Measurements from ENCODE around the gene PIWIL4. TPM values are rescaled to one million over a fixed set of nuclear protein-coding genes. Genes with fewer than 3 reads are reported as not detected.
"Not testable (repeated sequence)": the region's sequence is repeated elsewhere in the genome, so short reads cannot be mapped to it uniquely, and the experiment has no call there.

PIWIL4 gene
- total and polyA plus RNA-seq, 2 of the 8 experiments (the other 6 are each of a cell fraction or from before 2014, with no cell fraction given): 0.51 to 0.52 TPM

- TF ChIP-seq ATF3 (IDR thresholded peaks at IDR 0.05; ENCODE audit: insufficient read depth, low read depth, low read length) (no peak), CTBP2 (IDR thresholded peaks at IDR 0.05; ENCODE audit: borderline replicate concordance, insufficient read depth, insufficient read length, low read length) (no peak), JUND (IDR thresholded peaks at IDR 0.05; ENCODE audit: low read length) (no peak), BRCA1 (IDR thresholded peaks at IDR 0.05; ENCODE audit: low read depth, low read length) (no peak), POLR2A (IDR thresholded peaks at IDR 0.05; ENCODE audit: control extremely low read depth in 1 of 2, low read depth in 2 of 2, low read length in 2 of 2) (no peak), CEBPB (IDR thresholded peaks at IDR 0.05; ENCODE audit: low read depth, low read length) (no peak), CBX8 (IDR thresholded peaks at IDR 0.05; ENCODE audit: borderline replicate concordance, low read depth, low read length) (no peak)
Observed at GRCh38 chr11:94641167-94641761, 74.1 kb downstream of the PIWIL4 start (continued).

GRCh38 chr11:94643186-94643585 lies 76.0 kb downstream of the PIWIL4 start:
- not testable (repeated sequence) for H3K23me2 ChIP-seq (ENCODE audit: low read depth, low read length); H3K27me3 ChIP-seq (replicated peaks in 1 of 4; ENCODE audit: control insufficient read depth in 3 of 4, extremely low read depth in 1 of 4, insufficient read depth in 3 of 4, low read length in 3 of 4); H3K23ac ChIP-seq (ENCODE audit: insufficient read length); H4K91ac ChIP-seq (replicated peaks; ENCODE audit: insufficient read length, low read length); H2AFZ ChIP-seq (ENCODE audit: low read length); H4K5ac ChIP-seq (ENCODE audit: insufficient read length, low read depth, low read length); H3K79me2 ChIP-seq (ENCODE audit: control insufficient read depth in 1 of 2, insufficient read depth in 2 of 2, low read length in 2 of 2); H3K56ac ChIP-seq (replicated peaks; ENCODE audit: insufficient read length, low read depth, low read length); H3K9me3 ChIP-seq (ENCODE audit: insufficient read depth in 2 of 2, low read depth in 1 of 2, low read length in 1 of 2); H2BK5ac ChIP-seq (ENCODE audit: low read depth, low read length); H3K4me3 ChIP-seq (ENCODE audit: extremely low read depth in 1 of 4, insufficient read depth in 2 of 4, low read depth in 3 of 4, low read length in 4 of 4); H3K9ac ChIP-seq (replicated peaks in 1 of 4; ENCODE audit: extremely low read depth in 1 of 4, low read depth in 3 of 4, low read length in 3 of 4); H4K20me1 ChIP-seq (replicated peaks in 1 of 2; ENCODE audit: control insufficient read depth in 1 of 2, insufficient read depth in 2 of 2, low read length in 2 of 2); H2BK120ac ChIP-seq (replicated peaks; ENCODE audit: low read depth, low read length); H3K36me3 ChIP-seq (ENCODE audit: control insufficient read depth in 2 of 4, insufficient read depth in 4 of 4, low read length in 3 of 4); H3K14ac ChIP-seq (ENCODE audit: insufficient read length); H4K8ac ChIP-seq (ENCODE audit: extremely low read depth, insufficient read depth, low read length); H2AK5ac ChIP-seq (ENCODE audit: low read depth, low read length); H3K4ac ChIP-seq (replicated peaks; ENCODE audit: insufficient read length, low read depth, low read length); H2BK20ac ChIP-seq (ENCODE audit: low read length); H3K4me2 ChIP-seq (ENCODE audit: insufficient read depth in 1 of 2, low read depth in 2 of 2, low read length in 2 of 2); H2BK12ac ChIP-seq (ENCODE audit: low read depth, low read length); H3K4me1 ChIP-seq (replicated peaks in 1 of 4; ENCODE audit: control insufficient read depth in 3 of 4, insufficient read depth in 4 of 4, low read length in 3 of 4); FAIRE-seq; H3K27ac ChIP-seq (ENCODE audit: low read depth, low read length); H3K18ac ChIP-seq (ENCODE audit: extremely low read depth, low read length); H2BK15ac ChIP-seq (ENCODE audit: low read length); H3K79me1 ChIP-seq (ENCODE audit: low read depth, low read length)
- POLR2A ChIA-PET (ENCODE audit: partially characterized antibody): interaction anchor here (4.8 kb wide), 1 partner anchor 12 kb away, joined by 44 read pairs; no protein-coding TSS in a partner anchor
- DNase-seq (ENCODE audit: low read depth in 1 of 2, low spot score in 2 of 2): peak in 1 of 2 experiments; percentile 34
- WGBS, 2 experiments (ENCODE audit: extremely low coverage in 1 of 2, insufficient coverage in 1 of 2, insufficient read length in 1 of 2, insufficient replicate concordance in 2 of 2, low coverage in 1 of 2, low lambda C conversion rate in 2 of 2, missing lambda C conversion rate in 1 of 2): 80% methylated on average over 7 of the region's 8 CpGs; no CpG with 5 or more reads in 1 of the 2 experiments
- CTCF ChIA-PET (ENCODE audit: partially characterized antibody): interaction anchor here (1.1 kb wide), 1 partner anchor 20 kb away, joined by 4 read pairs; no protein-coding TSS in a partner anchor
